Ishikawa (cell line): ENCODE measurements around the gene IRAK1.

Experiments
- CEBPB ChIP-seq: IDR thresholded peaks from 2 replicates; pipeline ENCODE4 v1.6.1; 2012
- CREB1 ChIP-seq: IDR thresholded peaks from 2 replicates; pipeline ENCODE4 v1.6.1; 2012; ENCODE audit warnings: low read depth
- EGR1 ChIP-seq: IDR thresholded peaks from 2 replicates; pipeline ENCODE4 v1.6.1; 2012
- EP300 ChIP-seq: IDR thresholded peaks from 2 replicates; pipeline ENCODE4 v1.6.1; 2012; ENCODE audit warnings: borderline replicate concordance
- FOXM1 ChIP-seq: IDR thresholded peaks from 2 replicates; pipeline ENCODE4 v1.6.1; 2012; ENCODE audit warnings: low read depth, borderline replicate concordance
- NFIC ChIP-seq: IDR thresholded peaks from 2 replicates; pipeline ENCODE4 v1.6.1; 2012
- TAF1 ChIP-seq: IDR thresholded peaks from 2 replicates; pipeline ENCODE4 v1.6.1; 2012; ENCODE audit warnings: low read depth, mild to moderate bottlenecking
- TCF12 ChIP-seq: IDR thresholded peaks from 2 replicates; pipeline ENCODE4 v1.6.1; 2012; ENCODE audit warnings: low read depth
- YY1 ChIP-seq: IDR thresholded peaks from 2 replicates; pipeline ENCODE4 v1.6.1; 2012; ENCODE audit warnings: low read depth
- TF ChIP-seq, protein P1 (sequence below): IDR thresholded peaks from 2 replicates; pipeline ENCODE4 v1.6.1; 2012; ENCODE audit warnings: low read depth, mild to moderate bottlenecking
- TF ChIP-seq, protein P2 (sequence below): IDR thresholded peaks from 2 replicates; pipeline ENCODE4 v1.6.1; 2012

DNA sequence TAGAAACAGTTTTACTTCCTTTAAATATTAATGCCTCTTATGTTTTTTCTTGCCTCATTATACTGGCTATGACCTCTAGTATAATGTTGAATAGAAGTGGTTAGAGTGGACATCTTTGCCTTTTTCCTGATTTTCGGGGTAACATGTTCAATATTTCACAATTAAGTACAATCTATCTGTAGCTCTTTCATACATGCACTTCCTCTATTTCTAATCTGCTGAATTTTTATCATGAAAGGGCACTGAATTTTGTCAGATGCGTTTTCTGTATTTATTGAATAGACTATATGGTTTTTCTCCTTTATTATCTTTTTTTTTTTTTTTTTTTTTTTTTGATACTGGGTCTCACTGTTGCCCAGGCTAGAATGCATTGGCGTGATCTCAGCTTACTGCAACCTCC is 48.9 kb upstream of the IRAK1 start:
- TF ChIP-seq NFIC (no peak), EP300 (no peak), FOXM1 (no peak), YY1 (no peak), CREB1 (no peak), TAF1 (no peak), EGR1 (no peak), CEBPB (no peak), TCF12 (no peak)
- TF ChIP-seq, protein P1, sequence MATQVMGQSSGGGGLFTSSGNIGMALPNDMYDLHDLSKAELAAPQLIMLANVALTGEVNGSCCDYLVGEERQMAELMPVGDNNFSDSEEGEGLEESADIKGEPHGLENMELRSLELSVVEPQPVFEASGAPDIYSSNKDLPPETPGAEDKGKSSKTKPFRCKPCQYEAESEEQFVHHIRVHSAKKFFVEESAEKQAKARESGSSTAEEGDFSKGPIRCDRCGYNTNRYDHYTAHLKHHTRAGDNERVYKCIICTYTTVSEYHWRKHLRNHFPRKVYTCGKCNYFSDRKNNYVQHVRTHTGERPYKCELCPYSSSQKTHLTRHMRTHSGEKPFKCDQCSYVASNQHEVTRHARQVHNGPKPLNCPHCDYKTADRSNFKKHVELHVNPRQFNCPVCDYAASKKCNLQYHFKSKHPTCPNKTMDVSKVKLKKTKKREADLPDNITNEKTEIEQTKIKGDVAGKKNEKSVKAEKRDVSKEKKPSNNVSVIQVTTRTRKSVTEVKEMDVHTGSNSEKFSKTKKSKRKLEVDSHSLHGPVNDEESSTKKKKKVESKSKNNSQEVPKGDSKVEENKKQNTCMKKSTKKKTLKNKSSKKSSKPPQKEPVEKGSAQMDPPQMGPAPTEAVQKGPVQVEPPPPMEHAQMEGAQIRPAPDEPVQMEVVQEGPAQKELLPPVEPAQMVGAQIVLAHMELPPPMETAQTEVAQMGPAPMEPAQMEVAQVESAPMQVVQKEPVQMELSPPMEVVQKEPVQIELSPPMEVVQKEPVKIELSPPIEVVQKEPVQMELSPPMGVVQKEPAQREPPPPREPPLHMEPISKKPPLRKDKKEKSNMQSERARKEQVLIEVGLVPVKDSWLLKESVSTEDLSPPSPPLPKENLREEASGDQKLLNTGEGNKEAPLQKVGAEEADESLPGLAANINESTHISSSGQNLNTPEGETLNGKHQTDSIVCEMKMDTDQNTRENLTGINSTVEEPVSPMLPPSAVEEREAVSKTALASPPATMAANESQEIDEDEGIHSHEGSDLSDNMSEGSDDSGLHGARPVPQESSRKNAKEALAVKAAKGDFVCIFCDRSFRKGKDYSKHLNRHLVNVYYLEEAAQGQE: no peak
- TF ChIP-seq, protein P2, sequence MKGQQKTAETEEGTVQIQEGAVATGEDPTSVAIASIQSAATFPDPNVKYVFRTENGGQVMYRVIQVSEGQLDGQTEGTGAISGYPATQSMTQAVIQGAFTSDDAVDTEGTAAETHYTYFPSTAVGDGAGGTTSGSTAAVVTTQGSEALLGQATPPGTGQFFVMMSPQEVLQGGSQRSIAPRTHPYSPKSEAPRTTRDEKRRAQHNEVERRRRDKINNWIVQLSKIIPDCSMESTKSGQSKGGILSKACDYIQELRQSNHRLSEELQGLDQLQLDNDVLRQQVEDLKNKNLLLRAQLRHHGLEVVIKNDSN: no peak
